DND-41 (cell line): ENCODE measurements around the gene GYPA.
"Not testable (repeated sequence)": the region's sequence is repeated elsewhere in the genome, so short reads cannot be mapped to it uniquely, and the experiment has no call there.

Experiments
- CTCF ChIP-seq: IDR thresholded peaks from 2 replicates; pipeline ENCODE4 v1.5.1; 2012; ENCODE audit warnings: borderline replicate concordance, low read length, moderate library complexity, mild to moderate bottlenecking; ENCODE audit not compliant: poor library complexity, severe bottlenecking; ENCODE audit errors: extremely low read depth
- EZH2 ChIP-seq: IDR thresholded peaks from 3 replicates; pipeline ENCODE4 v1.6.1; 2012; ENCODE audit warnings: borderline replicate concordance, low read depth, mild to moderate bottlenecking, moderate library complexity, low read length, inconsistent platforms; ENCODE audit not compliant: severe bottlenecking

GRCh38 chr4:144119752-144120151, 20.8 kb downstream of the GYPA start:
- not testable (repeated sequence) for TF ChIP-seq CTCF, EZH2
